HG03103 (cell line): Measurements from ENCODE around the gene CXCL13.
"Not testable (repeated sequence)": the region's sequence is repeated elsewhere in the genome, so short reads cannot be mapped to it uniquely, and the experiment has no call there.

Experiments used
- ATAC-seq: cut with Tn5 transposase; IDR thresholded peaks from one replicate; pipeline ENCODE4 v1.9.1; 2021; ENCODE audit warnings: low read depth; ENCODE audit not compliant: unreplicated experiment

CXCL13 gene

DNA sequence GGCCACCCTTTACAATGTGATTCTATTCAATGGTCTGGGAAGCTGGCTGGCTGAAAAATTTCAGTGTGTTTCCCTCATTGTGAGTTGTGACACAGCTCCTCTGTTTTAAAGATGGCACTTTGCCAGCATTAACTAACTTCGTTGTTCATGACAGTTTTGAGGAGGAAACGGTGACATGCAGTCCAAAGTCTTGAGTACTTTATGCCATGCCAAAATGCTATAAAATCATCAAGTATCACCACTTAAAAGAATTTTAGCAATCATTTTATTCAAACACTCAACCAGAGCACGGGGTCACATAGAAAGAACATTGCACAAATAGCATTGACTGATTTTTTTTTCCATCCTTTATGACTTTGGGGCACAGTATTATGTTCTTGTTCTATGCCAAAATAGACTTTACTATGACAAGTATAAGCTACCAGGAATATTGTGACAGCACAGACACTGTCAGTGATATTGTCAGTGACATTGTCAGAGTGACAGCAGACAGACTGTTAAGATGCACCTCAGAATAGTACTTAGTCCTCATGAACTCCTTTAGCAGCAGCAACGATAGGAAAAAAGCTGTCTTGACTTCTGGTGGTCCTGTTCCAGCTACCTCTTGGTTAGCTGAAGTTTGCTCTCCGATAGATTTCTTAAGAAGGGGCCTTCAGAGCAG lies 46.7 kb downstream of the CXCL13 start:
- no peak for ATAC-seq

DNA sequence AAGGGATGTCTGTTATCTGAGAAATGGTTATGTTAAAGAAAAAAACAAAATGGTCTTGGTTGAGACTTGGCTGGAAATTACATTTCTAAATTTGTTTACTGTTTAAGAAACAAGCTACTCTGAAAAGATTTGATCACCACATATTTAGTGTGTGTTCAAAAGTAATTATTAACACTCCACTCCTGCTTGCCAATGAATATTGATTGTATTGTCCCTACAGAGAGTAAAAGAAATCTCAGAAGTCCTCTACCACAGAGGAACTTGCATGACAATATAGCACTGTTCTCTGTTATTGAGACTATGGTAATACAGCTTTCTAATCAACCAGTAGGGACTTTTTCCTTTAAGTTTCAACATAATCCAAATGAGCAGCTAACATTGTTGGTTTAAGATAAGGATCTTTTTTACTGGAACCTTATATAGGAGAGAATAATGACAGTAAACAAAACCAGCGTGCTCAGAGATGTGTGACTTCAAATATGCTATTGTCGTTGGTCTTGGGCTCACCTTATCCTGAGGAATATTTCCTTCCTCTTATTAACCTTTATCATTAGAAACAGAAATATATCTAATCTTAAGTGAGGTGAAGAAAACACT lies 47.6 kb downstream of the CXCL13 start:
- no peak for ATAC-seq

DNA sequence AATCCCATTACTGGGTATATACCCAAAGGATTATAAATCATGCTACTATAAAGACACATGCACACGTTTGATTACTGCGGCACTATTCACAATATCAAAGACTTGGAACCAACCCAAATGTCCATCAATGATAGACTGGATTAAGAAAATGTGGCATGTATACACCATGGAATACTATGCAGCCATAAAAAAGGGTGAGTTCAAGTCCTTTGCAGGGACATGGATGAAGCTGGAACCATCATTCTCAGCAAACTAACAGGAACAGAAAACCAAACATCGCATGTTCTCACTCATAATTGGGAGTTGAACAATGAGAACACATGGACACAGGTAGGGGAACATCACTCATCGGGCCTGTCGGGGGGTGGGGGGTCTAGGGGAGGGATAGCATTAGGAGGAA lies 54.7 kb downstream of the CXCL13 start:
- not testable (repeated sequence) for ATAC-seq
